ENCODE results near the gene RABGGTB. TPM values are rescaled to one million over a fixed set of nuclear protein-coding genes. Genes with fewer than 3 reads are reported as not detected.
"Not testable (repeated sequence)": the region's sequence is repeated elsewhere in the genome, so short reads cannot be mapped to it uniquely, and the experiment has no call there.

The RABGGTB gene
- polyA plus RNA-seq (ENCODE audit: insufficient read length in 4 of 4), result 10 to 100 TPM; 86.5 to 96.9 (median 91.6) TPM

GRCh38 chr1:75785983-75786853 lies at the start of gene RABGGTB:
Gene RABGGTB (plus strand): TSS chr1:75786256. CDS start chr1:75786272, 16 bp downstream.
- peak; percentile 94 to 96 (median 94) for DNase-seq (ENCODE audit: low read depth in 4 of 4, low spot score in 3 of 4)

- DNase-seq (ENCODE audit: low read depth in 4 of 4, low spot score in 3 of 4), result no peak
Observed at GRCh38 chr1:75742047-75742625, 43.9 kb upstream of the RABGGTB start.

GRCh38 chr1:75745276-75745675 lies 40.8 kb upstream of the RABGGTB start:
- no peak for DNase-seq (ENCODE audit: low read depth in 4 of 4, low spot score in 3 of 4)

- not testable (repeated sequence) for DNase-seq (ENCODE audit: low read depth in 4 of 4, low spot score in 3 of 4)
Observed at GRCh38 chr1:75757210-75757609, 28.8 kb upstream of the RABGGTB start.

- not testable (repeated sequence) for DNase-seq (ENCODE audit: low read depth in 4 of 4, low spot score in 3 of 4)
Observed at GRCh38 chr1:75758543-75758942, 27.5 kb upstream of the RABGGTB start.

GRCh38 chr1:75764057-75764655 lies 21.9 kb upstream of the RABGGTB start:
- DNase-seq (ENCODE audit: low read depth in 4 of 4, low spot score in 3 of 4), result no peak

GRCh38 chr1:75765697-75766355 lies 20.2 kb upstream of the RABGGTB start:
- DNase-seq (ENCODE audit: low read depth in 4 of 4, low spot score in 3 of 4), result no peak

GRCh38 chr1:75768016-75768415 lies 18.0 kb upstream of the RABGGTB start:
- DNase-seq (ENCODE audit: low read depth in 4 of 4, low spot score in 3 of 4), result no peak

GRCh38 chr1:75770761-75771160 lies 15.3 kb upstream of the RABGGTB start:
- no peak for DNase-seq (ENCODE audit: low read depth in 4 of 4, low spot score in 3 of 4)

- DNase-seq (ENCODE audit: low read depth in 4 of 4, low spot score in 3 of 4), result no peak
Observed at GRCh38 chr1:75771978-75772377, 14.1 kb upstream of the RABGGTB start.

GRCh38 chr1:75777812-75778211 lies 8.2 kb upstream of the RABGGTB start:
- not testable (repeated sequence) for DNase-seq (ENCODE audit: low read depth in 4 of 4, low spot score in 3 of 4)

GRCh38 chr1:75778694-75779093 lies 7.4 kb upstream of the RABGGTB start:
- DNase-seq (ENCODE audit: low read depth in 4 of 4, low spot score in 3 of 4), result not testable (repeated sequence)

GRCh38 chr1:75780183-75780582 lies 5.9 kb upstream of the RABGGTB start:
- not testable (repeated sequence) for DNase-seq (ENCODE audit: low read depth in 4 of 4, low spot score in 3 of 4)

- DNase-seq (ENCODE audit: low read depth in 4 of 4, low spot score in 3 of 4), result not testable (repeated sequence)
Observed at GRCh38 chr1:75783920-75784319, 2.1 kb upstream of the RABGGTB start.

- no peak for DNase-seq (ENCODE audit: low read depth in 4 of 4, low spot score in 3 of 4)
Observed at GRCh38 chr1:75785320-75785982, 605 bp upstream of the RABGGTB start.

GRCh38 chr1:75786901-75787493 lies 941 bp downstream of the RABGGTB start:
- no peak for DNase-seq (ENCODE audit: low read depth in 4 of 4, low spot score in 3 of 4)

GRCh38 chr1:75787524-75787923 lies 1.5 kb downstream of the RABGGTB start:
- DNase-seq (ENCODE audit: low read depth in 4 of 4, low spot score in 3 of 4), result no peak

GRCh38 chr1:75789988-75790387 lies 3.9 kb downstream of the RABGGTB start:
- DNase-seq (ENCODE audit: low read depth in 4 of 4, low spot score in 3 of 4), result no peak

GRCh38 chr1:75791022-75791421 lies 5.0 kb downstream of the RABGGTB start:
- no peak for DNase-seq (ENCODE audit: low read depth in 4 of 4, low spot score in 3 of 4)

GRCh38 chr1:75792091-75792490 lies 6.0 kb downstream of the RABGGTB start:
- no peak for DNase-seq (ENCODE audit: low read depth in 4 of 4, low spot score in 3 of 4)
